ENCODE measurements around the gene PIK3R5. TPM values are rescaled to one million over a fixed set of nuclear protein-coding genes. Genes with fewer than 3 reads are reported as not detected.

The PIK3R5 gene
- total RNA-seq, 1 donor from 2014 or later, result 0.30 TPM

GRCh38 chr17:8969901-8970300, 4.4 kb upstream of the PIK3R5 start:
- Histone ChIP-seq H3K4me2 (ENCODE audit: low read length) (no peak overlapping the region), H3K4me1 (ENCODE audit: insufficient read depth, low read length) (no peaks in the 10 kb centered on the region), H4K20me1 (ENCODE audit: insufficient read depth, low read length) (no peaks in the 10 kb centered on the region), H3K27me3 (ENCODE audit: insufficient read depth, low read length) (peaks cover 17% of the 10 kb centered on the region), H3K4me3 (ENCODE audit: insufficient read depth, low read depth, low read length) (no peak overlapping the region), H2AFZ (ENCODE audit: low read depth, low read length) (no peak overlapping the region), H3K9ac (ENCODE audit: low read length) (no peak overlapping the region), H3K9me3 (ENCODE audit: insufficient read depth, low read depth, low read length) (peaks cover 3% of the 10 kb centered on the region), H3K27ac (ENCODE audit: low read depth, low read length) (no peak overlapping the region), H3K79me2 (ENCODE audit: insufficient read depth, low read length) (no peaks in the 10 kb centered on the region), H3K36me3 (ENCODE audit: insufficient read depth, low read length) (no peaks in the 10 kb centered on the region)
- Mint-ChIP-seq H3K27ac (ENCODE audit: unreplicated experiment) (no peak overlapping the region), H3K36me3 (ENCODE audit: low read depth, unreplicated experiment) (no peaks in the 10 kb centered on the region), H3K4me3 (ENCODE audit: unreplicated experiment) (no peak overlapping the region), H3K9me3 (ENCODE audit: unreplicated experiment) (peaks cover 13% of the 10 kb centered on the region), H3K27me3 (ENCODE audit: low read depth, unreplicated experiment) (peaks cover 28% of the 10 kb centered on the region), H3K4me1 (ENCODE audit: low read depth, unreplicated experiment) (no peaks in the 10 kb centered on the region)
- DNase-seq (ENCODE audit: low read depth), result no peak
- FAIRE-seq, result no peak
- TF ChIP-seq EZH2 (IDR thresholded peaks at IDR 0.05; ENCODE audit: insufficient read depth, low read length), result no peak
- TF ChIP-seq CTCF (IDR thresholded peaks at IDR 0.05; ENCODE audit: insufficient read depth, low read depth, low read length), result no peak

GRCh38 chr17:8968503-8968902, 3.0 kb upstream of the PIK3R5 start:
- Mint-ChIP-seq H3K27me3 (ENCODE audit: low read depth, unreplicated experiment) (peaks cover 38% of the 10 kb centered on the region), H3K4me1 (ENCODE audit: low read depth, unreplicated experiment) (no peaks in the 10 kb centered on the region), H3K27ac (ENCODE audit: unreplicated experiment) (no peak overlapping the region), H3K36me3 (ENCODE audit: low read depth, unreplicated experiment) (no peaks in the 10 kb centered on the region), H3K4me3 (ENCODE audit: unreplicated experiment) (no peak overlapping the region), H3K9me3 (ENCODE audit: unreplicated experiment) (peaks cover 17% of the 10 kb centered on the region)
- TF ChIP-seq CTCF (IDR thresholded peaks at IDR 0.05; ENCODE audit: insufficient read depth, low read depth, low read length) (no peak), EZH2 (IDR thresholded peaks at IDR 0.05; ENCODE audit: insufficient read depth, low read length) (no peak)
- Histone ChIP-seq H3K4me1 (ENCODE audit: insufficient read depth, low read length) (no peaks in the 10 kb centered on the region), H3K4me2 (ENCODE audit: low read length) (no peak overlapping the region), H3K36me3 (ENCODE audit: insufficient read depth, low read length) (no peaks in the 10 kb centered on the region), H3K9me3 (ENCODE audit: insufficient read depth, low read depth, low read length) (peaks cover 3% of the 10 kb centered on the region), H3K27ac (ENCODE audit: low read depth, low read length) (no peak overlapping the region), H3K27me3 (ENCODE audit: insufficient read depth, low read length) (peaks cover 25% of the 10 kb centered on the region), H3K9ac (ENCODE audit: low read length) (no peak overlapping the region), H3K4me3 (ENCODE audit: insufficient read depth, low read depth, low read length) (no peak overlapping the region), H4K20me1 (ENCODE audit: insufficient read depth, low read length) (no peaks in the 10 kb centered on the region), H2AFZ (ENCODE audit: low read depth, low read length) (no peak overlapping the region), H3K79me2 (ENCODE audit: insufficient read depth, low read length) (no peaks in the 10 kb centered on the region)
- no peak for FAIRE-seq
- DNase-seq (ENCODE audit: low read depth), result no peak

- Histone ChIP-seq H3K4me2 (ENCODE audit: low read length) (no peak overlapping the region), H4K20me1 (ENCODE audit: insufficient read depth, low read length) (no peaks in the 10 kb centered on the region), H3K4me3 (ENCODE audit: insufficient read depth, low read depth, low read length) (no peak overlapping the region), H3K9me3 (ENCODE audit: insufficient read depth, low read depth, low read length) (peaks cover 3% of the 10 kb centered on the region), H3K27ac (ENCODE audit: low read depth, low read length) (no peak overlapping the region), H3K36me3 (ENCODE audit: insufficient read depth, low read length) (no peaks in the 10 kb centered on the region), H3K9ac (ENCODE audit: low read length) (no peak overlapping the region), H3K27me3 (ENCODE audit: insufficient read depth, low read length) (peaks cover 25% of the 10 kb centered on the region), H2AFZ (ENCODE audit: low read depth, low read length) (no peak overlapping the region), H3K4me1 (ENCODE audit: insufficient read depth, low read length) (no peaks in the 10 kb centered on the region), H3K79me2 (ENCODE audit: insufficient read depth, low read length) (no peaks in the 10 kb centered on the region)
- Mint-ChIP-seq H3K9me3 (ENCODE audit: unreplicated experiment) (peaks cover 17% of the 10 kb centered on the region), H3K36me3 (ENCODE audit: low read depth, unreplicated experiment) (no peaks in the 10 kb centered on the region), H3K27me3 (ENCODE audit: low read depth, unreplicated experiment) (peaks cover 39% of the 10 kb centered on the region), H3K27ac (ENCODE audit: unreplicated experiment) (no peak overlapping the region), H3K4me3 (ENCODE audit: unreplicated experiment) (no peak overlapping the region), H3K4me1 (ENCODE audit: low read depth, unreplicated experiment) (no peaks in the 10 kb centered on the region)
- FAIRE-seq (no peak), DNase-seq (ENCODE audit: low read depth) (no peak)
- no peak for TF ChIP-seq CTCF (IDR thresholded peaks at IDR 0.05; ENCODE audit: insufficient read depth, low read depth, low read length)
- no peak for TF ChIP-seq EZH2 (IDR thresholded peaks at IDR 0.05; ENCODE audit: insufficient read depth, low read length)
Measured at GRCh38 chr17:8967861-8968260, 2.4 kb upstream of the PIK3R5 start.

Data from astrocyte (in vitro differentiated cells and primary cell).